22Rv1 (cell line): ENCODE measurements around the gene CREG2.

Source experiments
- H3K27ac ChIP-seq: fragments of 450-650 bp; 2 replicates; pipeline ENCODE4 v1.5.1; 2017
- CTCF ChIP-seq: fragments of 450-650 bp; IDR thresholded peaks from 2 replicates; pipeline ENCODE4 v1.5.1; 2017; ENCODE audit warnings: mild to moderate bottlenecking
- ZFX ChIP-seq: fragments of 450-650 bp; IDR thresholded peaks from 2 replicates; pipeline ENCODE4 v1.6.1; 2017; ENCODE audit warnings: antibody characterized with exemption, borderline replicate concordance

Gene CREG2

GRCh38 chr2:101300836-101301235, 86.5 kb downstream of the CREG2 start:
- TF ChIP-seq ZFX (no peak), CTCF (no peak)

GRCh38 chr2:101300164-101300563, 87.1 kb downstream of the CREG2 start:
- no peak overlapping the region for H3K27ac ChIP-seq
- TF ChIP-seq ZFX (no peak), CTCF (no peak)

More at GRCh38 chr2:101300836-101301235, 86.5 kb downstream of the CREG2 start:
- no peak overlapping the region for H3K27ac ChIP-seq

- no peak overlapping the region for H3K27ac ChIP-seq
- TF ChIP-seq ZFX (no peak), CTCF (no peak)
Measured at GRCh38 chr2:101299604-101300003, 87.7 kb downstream of the CREG2 start.

GRCh38 chr2:101297383-101297782, 89.9 kb downstream of the CREG2 start:
- no peak for TF ChIP-seq ZFX
- no peak for TF ChIP-seq CTCF
- no peak overlapping the region for H3K27ac ChIP-seq

GRCh38 chr2:101296371-101296770, 90.9 kb downstream of the CREG2 start:
- TF ChIP-seq ZFX: no peak
- no peak for TF ChIP-seq CTCF
- no peak overlapping the region for H3K27ac ChIP-seq

- TF ChIP-seq CTCF (no peak), ZFX (no peak)
- H3K27ac ChIP-seq: no peak overlapping the region
Measured at GRCh38 chr2:101295895-101296294, 91.4 kb downstream of the CREG2 start.
